Stimulated activated CD4-positive, alpha-beta T cell treated with anti-CD3 and anti-CD28 coated beads, TNF-alpha, amount 100 ng/mL, for 4 hours (primary cell): Measurements from ENCODE around the gene LUZP4.
"Not testable (repeated sequence)": the region's sequence is repeated elsewhere in the genome, so short reads cannot be mapped to it uniquely, and the experiment has no call there.

ENCODE experiments used
- DNase-seq, 3 experiments: peaks; one replicate each; pipeline ENCODE4 v3.0.0-alpha.2; 2020; ENCODE audit warnings: low read depth in 3 of 3

The LUZP4 gene, protein sequence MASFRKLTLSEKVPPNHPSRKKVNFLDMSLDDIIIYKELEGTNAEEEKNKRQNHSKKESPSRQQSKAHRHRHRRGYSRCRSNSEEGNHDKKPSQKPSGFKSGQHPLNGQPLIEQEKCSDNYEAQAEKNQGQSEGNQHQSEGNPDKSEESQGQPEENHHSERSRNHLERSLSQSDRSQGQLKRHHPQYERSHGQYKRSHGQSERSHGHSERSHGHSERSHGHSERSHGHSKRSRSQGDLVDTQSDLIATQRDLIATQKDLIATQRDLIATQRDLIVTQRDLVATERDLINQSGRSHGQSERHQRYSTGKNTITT

DNA sequence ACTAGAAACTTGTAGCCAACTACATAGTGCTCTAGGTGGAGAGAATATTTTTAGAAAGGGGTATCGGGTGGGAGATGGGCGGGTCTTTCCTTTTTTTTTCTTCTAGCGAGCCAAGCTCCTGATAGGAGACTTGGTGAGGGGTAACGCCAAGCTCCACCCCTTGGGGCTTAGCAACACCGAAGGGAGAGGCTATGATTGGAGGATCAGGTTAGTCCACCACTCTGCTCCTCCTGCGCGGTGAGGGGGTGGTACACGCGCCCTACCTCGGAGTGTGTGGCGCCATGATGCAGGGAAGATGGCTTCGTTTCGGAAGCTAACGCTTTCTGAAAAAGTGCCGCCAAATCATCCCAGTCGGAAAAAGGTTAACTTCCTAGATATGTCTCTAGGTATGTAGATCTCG is at the start of gene LUZP4:
Gene LUZP4, plus strand, starts transcription at position 251 of the 400 bp plus-strand sequence. Its CDS starts 45 bp downstream, at position 296.
- no peak for DNase-seq

DNA sequence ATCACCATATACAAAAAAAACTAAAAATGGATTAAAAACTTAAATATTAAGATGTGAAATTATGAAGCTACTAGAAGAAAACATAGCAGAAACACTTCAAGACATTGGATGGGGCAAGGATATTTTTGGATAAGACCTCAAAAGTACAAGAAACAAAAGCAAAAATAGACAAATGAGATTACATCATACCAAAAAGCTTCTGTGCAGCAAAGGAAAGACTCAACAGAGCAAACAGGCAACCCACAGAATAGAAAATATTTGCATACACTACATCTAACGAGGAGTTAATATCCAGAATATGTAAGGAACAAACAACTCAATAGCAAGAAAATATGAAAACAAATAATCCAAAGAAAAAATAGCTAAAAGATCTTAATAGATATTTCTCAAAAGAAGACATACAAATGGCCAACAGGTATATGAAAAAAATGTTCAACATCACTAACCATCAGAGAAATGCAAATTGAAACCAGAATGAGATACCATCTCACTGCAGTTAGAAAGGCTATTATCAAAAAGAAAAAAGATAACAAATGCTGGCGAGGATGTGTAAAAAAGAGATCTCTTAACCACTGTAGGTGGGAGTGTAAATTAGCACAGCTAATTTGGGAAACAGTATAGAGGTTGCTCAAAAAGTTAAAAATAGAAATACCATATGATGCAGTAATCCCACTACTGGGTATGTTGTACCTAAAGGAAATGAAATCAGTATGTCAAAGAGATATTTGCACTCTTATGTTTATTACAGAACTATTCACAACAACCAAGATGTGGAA is 37.9 kb upstream of the LUZP4 start:
- no peak for DNase-seq

DNA sequence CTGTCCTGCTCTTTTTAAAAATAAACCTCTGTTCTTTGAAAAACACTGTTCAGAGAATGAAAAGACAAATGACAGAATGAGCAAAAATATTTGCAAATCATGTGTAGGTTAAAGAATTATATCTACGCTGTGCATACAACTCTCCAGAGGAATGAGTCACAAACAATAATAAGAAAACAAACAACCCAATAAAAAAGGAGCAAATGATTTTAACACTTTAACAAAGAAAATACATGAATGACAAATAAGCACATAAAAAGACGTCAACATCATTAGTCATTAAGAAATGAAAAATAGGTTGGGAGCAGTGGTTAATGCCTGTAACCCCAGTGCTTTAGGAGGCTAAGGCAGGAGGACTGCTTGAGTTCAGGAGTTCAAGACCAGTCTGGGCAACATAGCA is 34.5 kb upstream of the LUZP4 start:
- no peak for DNase-seq

DNA sequence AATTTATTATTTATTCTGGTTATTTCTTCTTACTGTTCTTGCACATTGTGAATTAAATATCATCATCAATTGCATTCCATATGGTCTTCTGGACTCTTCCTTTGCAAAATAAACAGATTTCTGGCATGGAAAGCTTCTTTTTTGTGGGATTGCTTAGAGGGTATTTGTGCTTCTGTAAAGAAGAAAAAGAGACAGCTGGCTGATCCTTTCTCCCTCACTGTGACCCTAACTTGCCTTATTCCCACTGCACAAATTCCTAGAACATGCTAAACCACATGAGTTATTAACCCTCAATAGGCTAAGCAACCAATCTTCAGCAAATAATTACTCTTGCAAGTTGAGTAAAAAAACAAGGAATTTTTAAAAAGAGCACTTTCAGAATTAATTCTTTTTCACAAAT is 31.8 kb upstream of the LUZP4 start:
- no peak for DNase-seq

DNA sequence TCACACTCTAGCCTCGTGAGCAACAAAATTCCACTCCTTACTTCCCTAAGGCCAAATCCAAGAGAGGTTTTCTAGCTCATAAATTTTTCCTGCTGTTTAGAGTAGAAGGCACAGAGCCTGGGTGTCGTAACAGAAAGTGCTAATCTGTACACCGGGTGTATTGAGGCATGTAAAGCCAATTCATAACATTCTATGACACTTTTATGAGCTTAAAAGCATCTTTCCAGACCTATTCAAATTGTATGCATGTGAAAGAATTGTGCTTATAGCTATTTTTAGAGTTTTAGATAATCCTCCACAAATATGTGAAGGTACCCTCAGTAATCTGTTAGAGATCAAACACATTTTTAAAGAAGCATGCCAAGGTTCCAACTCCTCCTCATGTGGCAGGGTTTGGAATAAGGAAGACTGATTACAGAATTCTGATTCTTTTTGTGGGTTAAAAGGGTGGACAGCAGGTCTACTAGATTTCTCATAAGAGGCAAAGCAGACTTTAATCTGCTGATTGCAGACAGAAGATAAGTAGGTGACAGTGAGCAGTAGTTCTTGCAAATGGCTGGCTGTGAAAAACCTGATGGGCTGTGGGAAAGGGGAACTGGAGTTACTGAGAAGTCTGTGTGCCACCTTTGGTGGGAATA is 30.2 kb upstream of the LUZP4 start:
- no peak for DNase-seq

DNA sequence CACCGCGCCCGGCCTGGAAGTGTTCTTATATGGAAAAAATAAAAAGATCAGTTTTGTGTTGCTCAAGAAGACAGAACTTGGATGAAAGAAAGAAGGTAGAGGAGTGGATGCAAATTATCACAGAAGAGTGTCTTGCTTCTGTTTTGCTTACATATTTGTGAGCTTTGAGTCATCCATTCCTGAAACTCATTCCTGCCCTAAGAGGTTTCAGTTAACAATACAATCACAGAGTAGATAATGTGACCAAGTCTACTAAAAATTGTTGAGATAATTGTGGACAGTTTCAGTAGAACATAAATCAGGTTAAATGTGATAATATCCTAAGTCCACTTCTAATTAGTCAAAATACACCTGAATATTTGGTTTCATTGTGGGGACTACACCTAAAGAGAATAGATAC is 29.2 kb upstream of the LUZP4 start:
- no peak for DNase-seq

DNA sequence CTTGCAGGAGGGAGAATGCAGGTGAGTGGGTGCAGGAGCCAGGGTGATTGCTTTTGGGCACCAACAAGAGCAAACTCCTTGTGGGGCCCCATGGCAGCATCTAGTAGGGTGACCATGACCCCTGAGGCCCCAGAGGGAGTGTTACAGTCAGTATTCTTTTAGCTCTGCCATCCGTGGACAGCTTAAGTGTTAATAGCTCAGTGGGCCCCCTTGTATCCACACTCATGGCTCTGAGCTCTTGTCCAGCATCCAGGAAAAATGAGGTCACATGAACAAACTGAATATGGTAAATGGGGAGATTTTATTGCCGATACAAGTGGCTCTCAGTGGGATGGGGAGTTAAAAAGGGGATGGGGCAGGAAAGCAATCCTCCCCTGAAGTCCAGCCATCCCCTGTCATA is 28.4 kb upstream of the LUZP4 start:
- no peak for DNase-seq

DNA sequence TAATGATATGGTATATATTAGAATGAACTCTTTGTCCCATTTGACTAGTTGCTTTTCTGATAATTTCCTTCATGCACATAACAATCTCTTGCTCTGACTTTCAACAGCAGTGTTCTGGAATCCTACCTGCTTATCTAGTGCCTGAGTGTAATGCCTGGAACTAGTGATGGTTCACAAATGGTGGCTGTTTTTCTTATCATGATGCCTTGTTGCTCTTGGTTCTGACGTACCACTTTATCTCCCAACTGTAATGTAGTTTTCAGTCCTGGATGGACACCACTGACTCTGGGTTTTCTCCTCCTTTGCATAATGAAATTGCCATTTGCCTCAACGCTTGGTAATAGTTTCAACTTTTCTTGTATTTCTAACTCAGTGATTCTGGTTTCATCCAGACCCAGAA is 25.5 kb upstream of the LUZP4 start:
- DNase-seq = no peak

DNA sequence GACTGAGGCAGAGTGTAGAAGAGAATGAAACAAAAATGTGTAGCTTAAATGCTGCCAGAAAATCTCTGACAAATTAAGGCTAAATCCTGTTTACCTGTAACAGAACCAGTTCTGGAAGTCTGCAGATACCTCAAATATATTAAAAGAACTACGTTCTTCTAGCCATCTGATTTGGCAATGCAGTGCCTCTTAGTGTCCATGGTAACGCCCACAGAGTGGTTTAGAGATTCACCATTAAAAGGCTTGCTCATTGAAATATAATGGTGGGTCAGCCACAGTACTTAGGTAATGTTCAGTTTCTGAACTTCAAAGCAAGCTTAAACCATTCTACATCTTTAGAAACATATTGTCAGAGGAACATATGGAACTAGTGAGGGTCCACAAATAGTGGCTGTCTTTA is 23.2 kb upstream of the LUZP4 start:
- no peak for DNase-seq

DNA sequence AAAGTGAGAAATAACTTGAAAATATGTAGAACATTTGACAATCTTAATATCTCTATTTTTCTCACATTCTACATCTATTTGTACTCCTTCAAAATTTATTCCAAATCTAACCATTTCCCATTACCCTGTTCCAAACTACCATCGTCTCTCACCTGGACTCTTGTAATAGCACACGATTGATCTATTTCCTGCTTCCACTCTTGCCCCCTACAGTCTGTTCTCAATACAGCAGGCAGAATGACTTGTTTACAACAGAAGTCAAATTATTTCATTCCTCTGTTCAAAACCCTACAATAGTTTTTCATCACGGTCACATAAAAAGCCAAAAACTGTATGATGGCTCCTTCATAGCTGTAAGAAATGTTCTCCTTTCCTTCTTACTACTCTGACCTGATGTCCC is 21.1 kb upstream of the LUZP4 start:
- DNase-seq = no peak

DNA sequence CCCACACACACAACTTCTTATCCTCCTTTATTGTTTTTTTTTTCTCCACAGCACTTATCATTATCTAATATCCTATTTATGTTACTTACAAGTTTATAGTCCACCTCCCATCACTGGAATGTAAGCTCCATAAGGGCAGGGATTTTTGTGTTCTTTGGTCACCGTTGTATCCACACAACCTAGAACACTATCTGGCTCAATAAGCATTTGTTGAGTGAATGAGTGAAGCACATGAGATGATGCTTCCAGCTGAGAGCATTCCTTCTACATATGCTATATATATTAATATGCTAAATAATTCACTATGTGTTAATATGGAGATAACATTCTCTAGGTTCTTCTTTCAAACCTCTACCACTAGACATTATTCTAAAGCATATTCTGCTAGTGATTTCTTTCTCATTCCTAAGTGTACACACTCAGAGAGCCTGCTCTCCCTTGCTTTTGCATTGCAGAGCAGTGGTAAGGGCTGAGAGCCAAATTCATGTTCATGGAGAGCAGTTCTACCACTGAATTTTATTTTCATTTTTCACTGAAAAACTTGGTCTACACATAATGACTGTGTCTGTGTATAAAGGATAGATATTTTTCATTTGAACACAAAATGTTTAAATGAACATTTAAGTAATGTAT is 20.3 kb upstream of the LUZP4 start:
- no peak for DNase-seq

DNA sequence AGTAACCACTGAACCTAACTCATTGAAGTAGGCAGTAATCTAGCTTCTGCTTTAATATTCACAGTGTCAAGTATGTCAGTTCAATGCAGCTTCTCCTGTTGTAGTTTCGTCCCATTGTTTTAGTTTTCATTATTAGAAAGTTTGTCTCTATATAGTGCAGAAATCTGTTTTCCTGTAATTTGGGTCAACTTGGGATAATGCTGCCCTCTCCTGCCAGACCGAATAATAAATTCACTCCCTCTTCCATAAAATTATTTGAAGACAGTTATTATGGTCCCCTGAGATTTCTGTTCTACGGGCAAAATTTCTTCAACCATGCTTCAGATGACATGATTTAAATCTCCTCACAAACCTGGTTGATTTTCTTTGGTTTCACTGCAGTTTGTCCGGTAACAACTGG is 4.6 kb upstream of the LUZP4 start:
- DNase-seq = no peak

DNA sequence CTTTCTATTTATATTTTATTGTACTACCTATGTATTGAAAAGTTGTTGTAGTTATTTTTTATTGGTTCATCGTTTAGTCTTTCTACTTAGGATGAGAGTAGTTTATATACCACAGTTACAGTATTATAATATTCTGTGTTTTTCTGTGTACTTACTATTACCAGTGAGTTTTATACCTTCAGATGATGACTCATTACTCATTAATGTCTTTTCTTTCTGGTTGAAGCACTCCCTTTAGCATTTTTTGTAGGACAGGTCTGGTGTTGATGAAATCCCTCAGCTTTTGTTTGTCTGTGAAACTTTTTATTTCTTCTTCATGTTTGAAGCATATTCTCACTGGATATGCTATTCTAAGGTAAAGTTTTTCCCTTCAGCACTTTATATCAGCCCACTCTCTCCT is 7.7 kb downstream of the LUZP4 start:
- no peak for DNase-seq

DNA sequence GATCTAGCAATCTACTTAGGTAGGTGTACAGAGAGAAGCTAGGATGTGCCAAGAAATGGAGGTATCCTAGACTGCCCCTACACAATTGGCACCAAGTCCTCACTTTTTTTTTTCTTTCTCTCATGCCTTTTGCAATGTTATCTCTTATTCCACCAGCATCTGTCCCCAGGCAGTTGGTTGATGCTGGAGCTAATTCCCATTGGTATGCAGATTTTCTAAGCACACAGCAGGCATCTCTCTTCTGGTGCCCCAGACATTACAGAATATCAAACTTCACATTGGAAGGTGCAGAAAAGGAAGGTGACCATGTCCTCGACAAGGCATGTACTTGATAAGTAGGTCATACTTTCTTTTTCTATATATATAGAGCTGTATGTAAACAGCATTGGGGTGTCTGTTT is 21.6 kb downstream of the LUZP4 start:
- no peak for DNase-seq

DNA sequence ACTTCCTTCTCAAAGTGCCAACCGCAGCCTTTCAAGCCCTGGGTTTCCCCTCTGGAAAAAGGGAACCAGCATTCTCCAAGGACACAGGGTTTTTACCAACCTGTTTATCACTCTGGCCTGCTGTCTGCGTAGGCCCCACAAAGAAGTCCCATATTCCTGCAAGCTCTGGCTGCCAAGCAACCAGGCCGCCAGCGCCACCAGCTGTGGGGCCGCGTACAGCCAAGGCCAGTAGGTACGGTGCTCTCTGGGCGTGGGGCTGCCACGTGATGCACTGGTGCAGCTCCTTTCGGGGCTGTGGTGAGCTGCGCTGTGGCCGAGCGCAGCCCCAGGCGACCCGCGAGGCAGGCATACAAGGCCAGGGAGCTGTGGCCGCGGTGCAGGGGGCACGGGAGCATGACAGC is 22.1 kb downstream of the LUZP4 start:
- DNase-seq = no peak

DNA sequence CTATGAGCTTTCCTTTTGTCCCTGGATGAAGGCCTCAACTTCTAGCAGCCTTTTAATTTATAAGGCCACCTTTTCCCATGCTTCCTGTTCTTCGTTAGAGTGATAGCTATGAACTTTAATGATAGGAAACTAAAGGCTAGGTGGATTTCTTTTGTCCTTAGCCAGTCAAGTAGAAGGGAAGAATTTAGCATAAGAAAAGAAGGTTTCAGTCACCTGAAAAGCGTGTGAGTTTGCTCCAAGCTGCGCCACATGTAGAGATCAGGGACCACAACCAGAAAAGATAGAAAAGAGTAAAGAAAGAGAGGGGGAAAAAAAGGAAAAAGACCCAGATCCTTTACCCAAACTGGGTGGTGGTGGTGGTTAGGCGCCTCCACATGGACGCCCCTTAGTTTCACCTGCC is 28.6 kb downstream of the LUZP4 start:
- DNase-seq = no peak

DNA sequence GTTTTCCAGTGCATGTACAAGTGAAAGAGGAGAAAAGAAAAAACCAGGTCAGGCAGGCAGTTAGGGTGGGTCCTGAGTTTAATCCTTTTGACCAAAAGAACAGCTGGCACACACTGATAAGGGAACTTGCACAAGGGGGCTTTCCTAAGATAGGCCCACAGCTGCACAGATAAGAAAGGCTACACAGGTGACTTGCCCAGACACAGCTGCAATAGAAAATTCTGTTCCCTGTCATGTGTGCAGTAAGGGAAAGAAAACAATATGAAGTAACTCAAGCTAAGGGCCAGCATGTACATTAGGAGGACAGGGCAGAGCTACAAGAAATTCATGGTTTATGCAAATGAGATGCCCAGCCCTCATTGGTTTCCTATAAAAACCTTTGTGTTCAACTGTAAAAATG is 32.9 kb downstream of the LUZP4 start:
- DNase-seq = no peak

DNA sequence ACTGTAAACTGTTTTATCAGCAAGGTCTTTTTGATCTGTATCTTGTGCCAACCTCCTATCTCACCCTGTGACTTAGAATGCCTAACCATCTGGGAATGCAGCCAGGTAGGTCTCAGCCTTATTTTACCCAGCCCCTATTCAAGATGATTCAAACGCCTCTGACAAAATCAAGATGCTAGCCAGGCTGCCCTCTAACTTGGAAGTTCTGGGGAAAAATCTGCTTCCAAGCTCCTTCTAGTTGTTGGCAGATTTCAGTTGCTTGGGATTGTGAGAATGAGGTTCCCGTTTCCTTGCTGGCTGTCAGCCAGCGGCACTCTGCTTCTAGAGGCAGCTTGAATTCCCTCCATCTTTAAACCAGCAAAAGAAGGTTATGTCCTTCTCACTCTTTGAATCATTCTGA is 34.7 kb downstream of the LUZP4 start:
- DNase-seq = no peak

DNA sequence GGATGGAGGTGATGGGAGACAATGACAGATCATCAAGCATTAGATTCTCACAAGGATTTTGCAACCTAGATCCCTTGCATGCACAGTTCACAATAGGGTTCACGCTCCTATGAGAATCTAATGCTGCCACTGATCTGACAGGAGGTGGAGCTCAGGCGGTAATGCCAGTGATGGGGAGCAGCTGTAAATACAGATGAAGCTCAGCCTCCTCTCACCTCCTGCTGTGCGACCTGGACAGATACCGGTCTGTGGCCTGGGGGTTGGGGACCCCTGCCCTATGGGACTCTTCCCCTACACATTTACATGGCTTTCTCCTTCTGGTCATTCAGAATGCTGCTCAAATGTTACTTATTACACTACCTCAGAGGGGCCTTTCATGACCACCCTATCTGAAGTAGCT is 39.8 kb downstream of the LUZP4 start:
- DNase-seq = not testable (repeated sequence)

DNA sequence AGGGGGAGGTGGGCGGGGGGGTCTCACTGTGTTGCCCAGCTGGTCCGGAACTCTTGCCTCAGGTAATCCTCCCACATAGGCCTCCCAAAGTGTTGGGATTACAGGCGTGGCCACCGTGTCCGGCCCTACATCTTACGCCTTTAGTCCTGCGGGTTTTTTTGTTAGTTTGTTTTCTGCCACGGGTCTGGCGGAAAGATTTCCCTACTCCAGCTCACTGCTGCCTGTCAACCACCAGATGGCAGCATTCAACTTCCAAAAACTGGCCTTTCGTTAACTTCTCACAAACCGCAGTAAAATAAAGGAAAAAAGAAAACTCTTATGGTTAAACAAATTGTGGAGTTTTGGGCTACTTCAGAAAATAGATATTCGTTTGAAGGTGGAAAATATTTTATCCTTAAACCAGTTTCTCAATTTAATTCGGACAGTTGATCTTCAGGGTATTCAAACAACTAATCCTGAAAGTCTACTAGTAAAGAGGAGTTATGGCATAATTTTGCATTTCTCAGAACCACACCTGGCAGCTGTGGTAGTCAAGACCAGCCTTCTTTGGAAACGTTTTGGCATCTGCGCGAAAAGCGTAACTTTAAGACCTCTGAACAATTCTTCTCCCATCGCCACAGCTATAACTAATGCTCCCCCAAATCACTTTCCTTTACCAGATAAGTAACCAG is 41.1 kb downstream of the LUZP4 start:
- no peak for DNase-seq

DNA sequence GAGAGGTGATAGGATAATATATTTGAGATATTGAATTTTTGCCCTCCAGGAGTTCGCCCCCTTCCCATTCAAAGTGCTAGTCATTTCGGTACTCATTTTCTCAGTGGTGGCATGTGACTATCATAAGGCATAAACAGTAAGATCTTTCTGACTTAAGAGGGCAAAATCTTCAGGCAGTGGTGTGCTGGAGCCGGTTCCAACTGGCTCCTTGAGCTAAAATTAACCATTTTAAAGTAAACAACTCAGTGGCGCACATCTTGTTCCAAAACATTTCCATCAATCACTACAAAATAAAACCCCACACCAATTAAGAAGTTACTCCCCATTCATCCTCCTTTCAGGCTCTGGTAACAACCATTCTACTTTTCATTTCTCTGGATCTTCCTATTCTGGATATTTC is 43.3 kb downstream of the LUZP4 start:
- no peak for DNase-seq

DNA sequence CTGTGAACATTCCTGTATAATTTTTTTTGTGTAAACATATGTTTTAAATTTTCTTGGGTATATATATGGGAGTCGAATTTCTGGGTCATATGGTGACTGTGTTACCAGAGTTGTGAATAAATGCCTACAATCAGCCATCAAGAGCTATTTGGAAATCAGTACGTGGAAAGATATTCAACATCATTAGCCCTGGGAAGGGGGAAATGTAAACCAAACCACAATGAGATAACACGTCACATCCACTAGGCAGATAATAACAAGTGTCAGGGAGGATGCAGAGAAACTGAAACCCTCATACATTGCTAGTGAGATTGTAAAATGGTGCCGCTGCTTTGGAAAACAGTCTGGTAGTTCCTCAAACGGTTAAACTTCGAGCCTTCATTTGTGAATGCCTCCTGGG is 43.9 kb downstream of the LUZP4 start:
- no peak for DNase-seq
